ENCODE results near the gene TAS1R2. TPM values are rescaled to one million over a fixed set of nuclear protein-coding genes. Genes with fewer than 3 reads are reported as not detected.

The TAS1R2 gene
- total and polyA plus RNA-seq, 2 of the 8 experiments (the other 6 are each of a cell fraction or from before 2014, with no cell fraction given): not detected

- WGBS, 2 experiments (ENCODE audit: extremely low coverage in 1 of 2, insufficient coverage in 1 of 2, insufficient read length in 1 of 2, insufficient replicate concordance in 2 of 2, low coverage in 1 of 2, low lambda C conversion rate in 2 of 2, missing lambda C conversion rate in 1 of 2): 90% methylated on average over 6 of the region's 6 CpGs; no CpG with 5 or more reads in 1 of the 2 experiments
- Histone ChIP-seq H3K4ac (replicated peaks; ENCODE audit: insufficient read length, low read depth, low read length) (no peak overlapping the region), H3K79me2 (ENCODE audit: control insufficient read depth in 1 of 2, insufficient read depth in 2 of 2, low read length in 2 of 2) (no peaks in the 10 kb centered on the region), H3K56ac (replicated peaks; ENCODE audit: insufficient read length, low read depth, low read length) (no peak overlapping the region), H3K4me2 (ENCODE audit: insufficient read depth in 1 of 2, low read depth in 2 of 2, low read length in 2 of 2) (no peak overlapping the region), H4K91ac (replicated peaks; ENCODE audit: insufficient read length, low read length) (no peak overlapping the region), H3K27ac (ENCODE audit: low read depth, low read length) (no peak overlapping the region), H2BK20ac (ENCODE audit: low read length) (no peak overlapping the region), H2AFZ (ENCODE audit: low read length) (no peak overlapping the region), H3K27me3 (replicated peaks in 1 of 4; ENCODE audit: control insufficient read depth in 3 of 4, extremely low read depth in 1 of 4, insufficient read depth in 3 of 4, low read length in 3 of 4) (peaks cover 0 to 7% (median 0%) of the 10 kb centered on the region in 4 experiments; a peak in 3 of 7 replicates), H2BK120ac (replicated peaks; ENCODE audit: low read depth, low read length) (no peak overlapping the region), H3K4me1 (replicated peaks in 1 of 4; ENCODE audit: control insufficient read depth in 3 of 4, insufficient read depth in 4 of 4, low read length in 3 of 4) (peaks cover 0 to 9% (median 4%) of the 10 kb centered on the region in 4 experiments; a peak in 5 of 7 replicates), H3K23me2 (ENCODE audit: low read depth, low read length) (peaks cover 6% of the 10 kb centered on the region; the same call in 1 of the 2 replicates), H3K9me3 (ENCODE audit: insufficient read depth in 2 of 2, low read depth in 1 of 2, low read length in 1 of 2) (no peaks in the 10 kb centered on the region), H3K23ac (ENCODE audit: insufficient read length) (no peak overlapping the region), H3K79me1 (ENCODE audit: low read depth, low read length) (no peaks in the 10 kb centered on the region), H4K5ac (ENCODE audit: insufficient read length, low read depth, low read length) (no peak overlapping the region), H3K18ac (ENCODE audit: extremely low read depth, low read length) (no peak overlapping the region), H3K9ac (replicated peaks in 1 of 4; ENCODE audit: extremely low read depth in 1 of 4, low read depth in 3 of 4, low read length in 3 of 4) (no peak overlapping the region), H2BK15ac (ENCODE audit: low read length) (no peak overlapping the region), H2AK5ac (ENCODE audit: low read depth, low read length) (no peak overlapping the region), H4K20me1 (replicated peaks in 1 of 2; ENCODE audit: control insufficient read depth in 1 of 2, insufficient read depth in 2 of 2, low read length in 2 of 2) (no peaks in the 10 kb centered on the region), H4K8ac (ENCODE audit: extremely low read depth, insufficient read depth, low read length) (no peak overlapping the region), H3K4me3 (ENCODE audit: extremely low read depth in 1 of 4, insufficient read depth in 2 of 4, low read depth in 3 of 4, low read length in 4 of 4) (no peak overlapping the region), H3K14ac (ENCODE audit: insufficient read length) (no peak overlapping the region), H2BK12ac (ENCODE audit: low read depth, low read length) (no peak overlapping the region), H3K36me3 (ENCODE audit: control insufficient read depth in 2 of 4, insufficient read depth in 4 of 4, low read length in 3 of 4) (no peaks in the 10 kb centered on the region), H2BK5ac (ENCODE audit: low read depth, low read length) (no peak overlapping the region)
- POLR2A ChIA-PET (ENCODE audit: partially characterized antibody): no interaction called here
- CTCF ChIA-PET (ENCODE audit: partially characterized antibody): interaction anchor here (0.8 to 1.5 kb wide), 4 partner anchors 10 to 119 kb away, joined by 3 to 5 read pairs (median 4); no protein-coding TSS in a partner anchor
- DNase-seq (ENCODE audit: low read depth in 1 of 2, low spot score in 2 of 2): no peak
- FAIRE-seq: no peak
- TF ChIP-seq TCF12 (IDR thresholded peaks at IDR 0.05; ENCODE audit: low read depth, low read length): no peak
- TF ChIP-seq CHD1 (IDR thresholded peaks at IDR 0.05; ENCODE audit: low read depth, low read length): no peak
- TF ChIP-seq CTCF (IDR thresholded peaks at IDR 0.05; ENCODE audit: control extremely low read depth in 1 of 3, insufficient read depth in 1 of 3, low read depth in 1 of 3, low read length in 3 of 3): no peak
- TF ChIP-seq KDM5A (IDR thresholded peaks at IDR 0.05; ENCODE audit: low read length): no peak
- TF ChIP-seq BRCA1 (IDR thresholded peaks at IDR 0.05; ENCODE audit: low read depth, low read length): no peak
- no peak for TF ChIP-seq TAF7 (optimal IDR thresholded peaks at IDR 0.05; ENCODE audit: borderline replicate concordance, low read depth, low read length)
These were observed 59.2 kb downstream of the TAS1R2 start for GRCh38 chr1:18800258-18800657.
